Measurements from ENCODE around the gene LRCH1.

LRCH1 gene

DNA sequence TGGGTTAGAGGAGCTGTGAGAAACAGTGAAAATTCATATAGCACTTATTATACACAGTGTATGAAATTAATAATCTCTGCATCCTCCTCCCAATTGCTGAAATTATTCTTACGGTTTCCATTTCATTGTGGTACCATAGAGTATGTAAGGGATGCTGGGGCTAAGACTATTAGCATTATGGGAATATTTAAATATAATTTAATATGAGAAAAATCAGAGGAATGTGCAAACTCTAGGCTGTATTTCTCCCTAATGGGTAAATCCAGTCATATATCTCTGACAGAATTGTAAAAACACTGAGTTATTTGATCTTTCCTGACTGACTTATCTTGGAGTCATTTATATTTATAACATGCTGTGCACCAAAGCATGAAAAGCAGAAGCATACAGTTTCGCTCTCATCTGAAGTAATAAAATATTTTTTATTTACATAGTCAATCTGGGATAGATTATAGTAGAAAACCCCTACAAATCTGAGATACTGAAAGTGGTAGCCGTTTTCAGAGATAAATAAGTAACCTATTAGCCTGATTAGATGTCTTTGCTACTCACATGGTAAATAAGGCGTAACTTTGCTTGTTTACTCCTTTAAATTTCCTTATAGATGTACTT, 34.9 kb downstream of the LRCH1 start:
- no peak for DNase-seq

DNA sequence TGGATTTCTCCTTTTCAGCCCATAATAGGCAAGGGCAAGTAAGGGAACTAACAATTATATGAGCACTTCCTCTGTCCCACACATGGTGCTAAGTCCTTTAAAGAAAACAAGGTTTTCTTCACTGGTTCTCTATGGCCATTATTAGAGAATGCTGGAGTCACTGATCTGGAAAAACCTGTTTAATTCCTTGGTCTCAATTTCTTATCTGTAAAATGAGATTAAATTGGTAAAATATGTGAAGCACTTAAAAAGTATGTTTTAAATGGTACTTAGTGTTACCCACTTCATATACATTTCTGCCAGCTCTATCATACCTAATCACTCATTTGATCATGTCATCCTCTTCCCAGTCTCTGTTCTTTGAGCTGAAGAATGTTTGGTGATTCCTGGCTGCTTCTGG, 39.4 kb downstream of the LRCH1 start:
- DNase-seq, result no peak

- no peak for DNase-seq
These were observed 40.4 kb downstream of the LRCH1 start for GRCh38 chr13:46593398-46593797.

DNA sequence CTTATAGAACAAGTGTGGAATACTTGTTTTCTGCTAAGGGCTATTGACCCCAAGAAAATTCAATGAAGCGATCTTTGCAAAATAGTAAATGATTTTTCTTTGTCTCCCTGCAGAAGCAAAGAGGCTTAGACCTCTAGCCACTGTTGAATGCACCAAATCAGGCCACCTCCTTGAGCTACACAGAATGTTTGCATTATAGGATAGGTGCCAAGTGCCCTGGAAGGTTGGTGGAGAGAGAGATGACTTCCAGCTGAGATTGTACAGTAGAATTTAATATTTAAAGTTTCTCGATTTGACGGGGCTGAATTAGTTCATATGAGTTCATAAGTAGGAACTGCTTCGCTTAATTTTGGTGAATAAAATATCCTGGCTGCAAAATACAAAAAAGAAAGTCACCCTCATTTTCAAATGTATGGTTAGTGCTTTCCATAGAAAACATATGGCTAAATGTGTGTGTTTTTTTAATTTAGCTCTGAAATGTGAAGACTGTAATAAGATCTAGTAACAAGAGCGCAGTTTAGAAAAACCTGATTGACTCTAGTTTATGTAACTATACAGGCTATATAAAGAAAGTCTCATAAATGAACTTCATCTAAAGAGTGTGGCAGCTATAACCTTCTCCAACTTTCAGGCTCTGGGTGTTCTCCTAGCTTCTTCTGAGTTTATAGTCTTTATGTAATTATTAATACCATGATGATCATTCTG, 41.6 kb downstream of the LRCH1 start:
- DNase-seq, result no peak

GRCh38 chr13:46595136-46595884, 42.3 kb downstream of the LRCH1 start:
- DNase-seq, result no peak

DNA sequence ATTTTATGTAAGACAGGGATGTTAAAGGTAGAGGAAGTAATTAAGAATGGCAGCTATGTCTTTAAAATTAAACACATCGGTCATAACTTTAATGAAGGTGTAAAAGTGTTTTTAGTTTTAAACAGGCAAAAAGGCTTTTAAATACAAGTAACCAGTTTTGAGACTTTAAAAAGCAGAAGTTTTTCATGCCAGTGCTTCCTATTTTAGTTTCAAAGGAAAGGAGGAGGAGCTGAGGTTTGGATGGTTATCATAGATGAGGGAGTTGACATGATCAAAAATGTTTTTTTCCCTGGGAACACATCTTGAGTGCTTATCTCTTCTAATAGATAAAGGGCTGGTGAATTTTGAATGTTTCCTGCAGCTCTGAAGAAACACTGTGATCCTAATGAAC, 42.9 kb downstream of the LRCH1 start:
- no peak for DNase-seq

DNA sequence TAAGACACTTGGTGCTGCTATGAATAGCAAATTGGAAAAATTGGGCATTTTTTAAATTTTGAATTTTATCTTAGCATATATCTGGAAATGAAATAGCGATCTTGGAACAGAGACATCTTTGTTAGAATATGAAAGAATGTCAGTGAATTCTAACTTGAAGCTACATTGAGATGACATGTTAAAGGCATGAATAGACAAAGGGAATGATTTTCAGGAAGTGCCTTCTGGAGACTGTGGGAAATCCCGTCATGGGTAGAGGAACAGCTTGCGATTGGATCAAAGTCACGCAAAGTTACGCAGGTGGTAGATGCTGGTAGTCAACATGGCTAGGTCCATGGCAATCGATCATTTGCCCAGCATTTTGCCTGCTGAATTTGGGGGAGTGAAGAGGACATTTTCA, 43.5 kb downstream of the LRCH1 start:
- DNase-seq, result no peak

GRCh38 chr13:46598140-46598819, 45.3 kb downstream of the LRCH1 start:
- DNase-seq, result no peak

DNA sequence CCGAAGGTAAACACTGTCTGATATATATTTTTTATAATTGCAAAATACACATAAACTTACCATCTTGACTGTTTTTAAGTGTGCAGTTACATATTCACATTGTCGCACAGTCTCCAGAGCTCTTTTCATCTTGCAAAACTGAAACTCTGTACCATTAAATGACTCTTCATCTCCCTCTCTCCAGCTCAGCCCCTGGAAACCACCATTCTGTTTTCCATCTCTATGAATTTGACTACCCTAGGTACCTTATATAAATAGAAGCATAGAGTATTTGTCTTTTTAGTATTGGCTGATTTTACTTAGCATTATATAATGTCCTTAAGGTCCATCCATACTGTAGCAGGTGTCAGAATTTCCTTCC, 45.8 kb downstream of the LRCH1 start:
- no peak for DNase-seq

- DNase-seq, result no peak
These were observed 48.0 kb downstream of the LRCH1 start for GRCh38 chr13:46600943-46601311.

DNA sequence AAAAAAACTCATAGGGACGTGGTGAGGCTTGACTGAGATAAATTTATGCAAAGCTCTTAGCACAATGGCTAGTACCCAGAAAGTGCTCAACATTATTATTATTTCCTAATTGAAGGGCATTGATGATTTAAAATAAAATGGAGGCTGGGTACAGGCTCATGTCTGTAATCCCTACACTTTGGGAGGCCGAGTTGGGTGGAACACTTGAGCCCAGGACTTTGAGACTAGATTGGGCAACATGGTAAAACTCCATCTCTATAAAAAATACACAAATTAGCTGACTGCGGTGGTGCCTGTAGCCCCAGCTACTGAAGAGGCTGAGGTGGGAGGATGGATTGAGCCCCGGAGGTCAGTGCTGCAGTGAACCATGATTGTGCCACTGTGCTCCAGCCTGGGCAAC, 49.6 kb downstream of the LRCH1 start:
- no peak for DNase-seq

DNA sequence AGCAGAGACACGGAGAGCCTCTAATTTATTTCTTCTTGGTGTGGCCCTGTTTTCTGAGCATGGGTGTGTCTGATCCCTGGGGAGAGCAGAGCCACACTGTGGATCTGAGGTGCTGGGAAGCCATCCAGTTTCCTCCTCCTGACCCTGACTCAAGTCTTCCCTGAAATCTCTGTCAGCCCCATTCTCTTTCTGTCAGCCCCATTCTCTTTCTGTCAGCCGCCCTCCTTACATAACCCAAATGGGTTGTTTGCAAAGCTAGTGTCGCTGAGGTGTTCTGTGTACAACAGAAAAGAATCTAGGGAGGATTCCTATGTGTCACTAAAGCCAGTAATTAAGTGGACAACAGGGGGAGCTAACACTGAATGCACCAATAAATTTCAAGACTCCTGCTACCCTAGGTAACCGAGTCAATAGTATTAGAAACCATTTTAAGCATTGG, 50.2 kb downstream of the LRCH1 start:
- DNase-seq, result no peak

DNA sequence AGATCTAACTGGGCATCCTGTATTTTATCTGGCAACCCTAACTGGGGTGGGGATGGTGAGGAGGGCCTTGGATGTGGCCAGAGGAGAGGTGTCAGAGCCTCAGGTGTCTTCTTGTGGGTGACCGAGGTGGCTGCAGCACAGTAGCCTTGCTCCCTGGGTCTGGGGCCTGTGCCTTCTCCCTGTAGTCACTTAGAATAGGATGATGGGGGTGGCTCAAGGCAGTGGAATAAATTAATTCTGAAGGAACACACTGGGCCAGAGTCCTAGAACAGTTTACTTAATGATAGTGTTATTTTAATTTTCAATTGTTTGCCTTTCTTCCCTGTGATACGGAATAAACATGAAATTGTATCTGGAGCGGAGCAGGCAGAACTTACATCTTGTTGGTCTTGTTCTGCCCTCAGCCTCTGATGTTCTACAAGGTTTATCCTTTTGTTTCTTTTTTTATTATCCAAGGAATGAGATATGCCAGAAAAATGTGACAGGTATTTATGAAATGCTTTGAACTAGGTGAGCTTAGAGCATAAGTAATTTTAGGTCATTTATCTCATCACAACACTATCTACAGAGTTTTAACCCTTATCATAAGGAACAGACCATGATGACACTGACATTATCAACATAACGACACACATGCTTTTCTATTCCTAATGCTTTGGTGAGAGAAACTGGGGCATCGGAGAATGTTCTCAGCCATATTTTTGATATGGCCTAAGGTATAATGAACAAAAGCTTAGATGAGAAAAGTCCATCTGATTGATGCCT, 51.4 kb downstream of the LRCH1 start:
- DNase-seq, result no peak

DNA sequence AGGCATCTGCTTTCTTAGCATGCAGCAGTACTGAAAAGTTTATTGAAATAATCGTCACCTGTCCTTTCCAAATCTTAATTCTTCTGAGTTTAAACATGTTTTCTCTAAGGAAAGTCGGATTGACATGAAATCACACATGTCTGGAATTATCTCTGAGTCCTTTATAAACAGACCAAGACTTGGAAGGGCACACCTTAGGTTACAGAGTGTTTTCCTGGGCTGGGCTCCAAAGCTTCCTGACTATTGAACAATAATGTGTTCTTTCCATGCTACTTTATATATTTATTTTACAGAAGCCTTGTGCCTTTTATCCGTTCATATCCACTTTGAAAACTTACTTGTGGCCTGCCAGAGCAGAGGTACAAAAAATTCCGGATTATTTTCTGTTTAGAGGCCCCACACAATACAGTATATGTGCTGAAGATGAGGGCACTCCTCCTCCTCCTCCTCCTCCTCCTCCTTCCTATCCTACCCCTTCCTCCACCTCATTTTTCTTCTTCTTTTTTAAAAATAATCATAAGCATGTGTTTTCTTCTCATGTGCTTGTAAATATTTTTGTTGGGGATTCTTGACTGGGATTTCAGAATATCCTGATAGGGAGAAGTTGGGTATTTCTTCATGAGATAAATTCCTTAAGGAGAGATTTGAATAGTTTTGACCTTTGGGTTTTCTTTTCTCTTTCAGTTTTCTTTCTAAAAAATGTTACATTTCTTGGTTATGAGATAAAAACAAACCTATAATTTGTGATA, 52.3 kb downstream of the LRCH1 start:
- no peak for DNase-seq

DNA sequence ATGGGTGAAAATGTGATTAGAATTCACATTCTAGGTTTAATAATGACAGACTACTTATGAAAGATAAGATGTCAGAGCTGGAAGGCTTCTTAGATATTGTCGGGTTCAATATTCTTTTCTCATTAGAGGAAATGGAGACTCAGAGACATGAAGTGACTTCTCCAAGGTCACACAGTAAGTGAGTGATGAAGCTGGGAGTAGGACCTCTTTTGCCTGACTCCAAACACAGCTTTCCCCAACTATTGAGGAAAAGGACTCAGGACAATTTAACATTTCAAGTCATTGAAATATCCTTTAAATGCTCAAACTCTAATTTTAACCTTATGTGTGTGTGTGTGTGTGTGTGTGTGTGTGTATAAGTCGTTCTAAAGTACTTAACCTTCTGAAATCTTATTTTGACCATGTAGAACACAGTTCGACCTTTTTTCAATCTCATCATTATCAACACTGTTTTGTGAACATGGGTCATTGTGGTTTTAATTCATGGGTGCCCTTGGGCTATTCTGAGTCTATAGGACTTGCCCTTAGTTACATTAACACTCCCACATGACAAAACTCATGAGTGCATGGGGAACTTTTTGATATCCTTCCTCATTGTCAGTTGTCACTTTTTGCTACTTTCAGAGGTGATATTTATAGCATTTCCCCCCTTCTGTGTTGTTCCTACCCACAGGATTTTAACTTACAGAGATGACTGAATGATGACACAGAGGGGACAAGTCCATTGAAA, 53.0 kb downstream of the LRCH1 start:
- DNase-seq, result no peak

DNA sequence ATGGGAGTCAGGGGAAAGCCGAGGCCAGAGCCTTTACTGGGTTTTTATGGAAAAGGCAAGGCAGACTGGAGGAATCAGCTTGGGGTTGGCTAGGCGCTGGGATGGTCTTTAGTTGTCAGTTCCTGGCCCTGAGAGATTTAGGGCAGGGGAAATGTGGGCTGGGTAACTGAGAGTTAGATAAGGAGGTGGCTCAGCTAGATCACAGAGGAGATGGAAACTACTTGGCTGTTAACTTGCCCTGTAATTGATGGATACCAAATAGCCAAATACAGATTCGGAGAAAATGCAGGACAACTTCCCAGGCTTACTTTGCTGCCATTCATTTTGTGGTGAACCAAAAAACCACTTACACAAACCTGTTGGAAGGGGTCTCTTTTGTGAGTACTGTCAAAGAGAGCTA, 54.0 kb downstream of the LRCH1 start:
- no peak for DNase-seq

DNA sequence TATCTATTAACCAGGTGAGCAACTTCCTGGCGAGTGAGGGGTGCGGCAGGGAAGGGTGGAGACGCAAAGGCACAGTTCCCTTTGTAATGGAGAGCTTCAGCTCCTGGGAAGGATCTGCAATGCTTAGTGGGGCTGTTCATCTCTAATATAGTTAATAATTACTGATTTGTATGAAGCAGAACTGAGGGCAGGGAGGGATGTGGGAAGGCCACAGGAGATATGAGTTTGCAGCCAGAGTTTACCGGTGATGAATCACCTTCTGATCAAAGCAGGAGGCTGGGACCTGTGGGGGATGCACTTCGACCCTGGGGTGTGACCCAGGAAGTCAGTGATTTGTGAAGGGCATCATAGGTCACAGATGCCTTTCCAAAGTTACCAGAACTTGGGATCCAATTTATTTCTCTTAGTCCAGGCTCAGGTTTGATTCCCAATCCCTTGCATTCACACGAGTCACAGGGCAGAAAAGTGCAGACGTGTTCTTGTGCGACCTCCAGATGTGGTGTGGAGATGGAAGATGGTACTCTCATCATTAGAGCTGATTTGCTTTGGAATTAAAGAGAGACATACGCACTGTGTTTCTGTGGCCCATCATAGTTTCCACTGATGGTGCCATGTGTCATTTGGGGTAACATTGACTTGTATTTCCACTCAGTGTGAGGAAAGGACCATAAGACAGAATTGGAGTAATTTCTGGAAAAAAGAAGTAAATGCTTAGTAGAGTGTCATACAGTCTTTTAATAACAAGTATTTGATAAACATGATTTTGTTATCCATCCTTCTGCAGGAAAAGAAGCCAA, 55.0 kb downstream of the LRCH1 start:
- DNase-seq, result no peak

DNA sequence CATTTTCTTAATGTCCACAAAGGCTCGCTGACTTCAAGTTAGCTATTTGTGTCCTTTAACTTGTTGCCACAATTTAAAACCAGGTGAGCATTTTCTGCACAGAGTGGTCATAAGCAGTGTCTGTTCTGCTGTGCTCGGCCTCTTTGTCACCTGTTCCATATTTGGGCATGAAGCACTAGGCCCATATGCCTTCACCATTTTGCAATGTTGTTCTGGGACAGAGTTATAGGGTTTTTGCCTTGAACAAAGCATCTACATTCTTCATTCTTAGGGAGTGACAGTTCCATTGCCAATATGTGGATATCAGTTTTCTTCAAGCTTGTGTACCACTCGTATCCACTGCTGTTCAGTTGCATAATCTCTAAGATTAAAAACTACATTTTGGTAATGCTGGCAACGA, 56.1 kb downstream of the LRCH1 start:
- DNase-seq, result no peak

GRCh38 chr13:46609726-46610125, 56.8 kb downstream of the LRCH1 start:
- DNase-seq, result no peak

GRCh38 chr13:46612267-46612666, 59.3 kb downstream of the LRCH1 start:
- no peak for DNase-seq
